Natural killer cell (primary cell): Measurements from ENCODE around the gene ATP8B1. TPM values are rescaled to one million over a fixed set of nuclear protein-coding genes. Genes with fewer than 3 reads are reported as not detected.
A peak's percentile ranks its signal among the peaks of the same experiment; 100 is the strongest.

ENCODE experiments used
- ATAC-seq, 3 donors: fragments of 150-1000 bp in 2 of 3; fragments of 200-7000 bp in 1 of 3; cut with Tn5 transposase; 1 replicate in 1 of 3; 2 replicates in 2 of 3; pipeline ENCODE4 v1.10.0; 2021; ENCODE audit warnings: mild to moderate bottlenecking in 2 of 3, moderate library complexity in 2 of 3
- DNase-seq, 2 donors: peaks; one replicate each; pipeline versions ENCODE4 v3.0.0 to v3.0.0-alpha.2; 2013 to 2021; ENCODE audit warnings: mixed read lengths in 1 of 2
- H3K27ac ChIP-seq: one replicate; pipeline ENCODE4 v1.5.1; 2013; ENCODE audit warnings: mild to moderate bottlenecking, low read length
- H3K27me3 ChIP-seq: one replicate; pipeline ENCODE4 v1.6.1; 2013; ENCODE audit warnings: low read length; ENCODE audit not compliant: control insufficient read depth, insufficient read depth
- H3K36me3 ChIP-seq: one replicate; pipeline ENCODE4 v1.6.1; 2013; ENCODE audit warnings: low read length; ENCODE audit not compliant: control insufficient read depth, insufficient read depth
- H3K4me1 ChIP-seq: one replicate; pipeline ENCODE4 v1.6.1; 2013; ENCODE audit warnings: low read length; ENCODE audit not compliant: control insufficient read depth, insufficient read depth
- H3K4me3 ChIP-seq: one replicate; pipeline ENCODE4 v1.5.1; 2013; ENCODE audit warnings: low read length
- H3K9me3 ChIP-seq: one replicate; pipeline ENCODE4 v1.6.1; 2013; ENCODE audit warnings: low read length; ENCODE audit not compliant: control insufficient read depth, insufficient read depth
- H3K27ac Mint-ChIP-seq, 2 donors: one replicate each; pipeline ENCODE4 v1.8.0; 2022; ENCODE audit warnings: mild to moderate bottlenecking in 2 of 2, mixed read lengths in 2 of 2, moderate library complexity in 1 of 2
- H3K27me3 Mint-ChIP-seq, 2 donors: one replicate each; pipeline ENCODE4 v1.8.0; 2022; ENCODE audit warnings: low read depth in 2 of 2, mixed read lengths in 2 of 2
- H3K36me3 Mint-ChIP-seq: one replicate; pipeline ENCODE4 v1.8.0; 2022; ENCODE audit warnings: mixed read lengths
- H3K4me1 Mint-ChIP-seq, 2 donors: one replicate each; pipeline ENCODE4 v1.8.0; 2022; ENCODE audit warnings: mixed read lengths in 2 of 2
- H3K4me3 Mint-ChIP-seq: one replicate; pipeline ENCODE4 v1.8.0; 2022; ENCODE audit warnings: mild to moderate bottlenecking, moderate library complexity, mixed read lengths
- H3K9me3 Mint-ChIP-seq, 2 donors: one replicate each; pipeline ENCODE4 v1.8.0; 2022; ENCODE audit warnings: mixed read lengths in 2 of 2
- CTCF ChIP-seq: fragments of 200-600 bp; IDR thresholded peaks from one replicate; pipeline ENCODE4 v1.8.0; 2022; ENCODE audit warnings: antibody characterized with exemption
- WGBS: methylation state at CpG from one replicate; pipeline ENCODE4 v1.1.7; 2013; ENCODE audit warnings: missing lambda C conversion rate; ENCODE audit not compliant: insufficient coverage; 5-methylcytosine and 5-hydroxymethylcytosine counted together
- intact Hi-C: fragments of 100-400 bp; cut with micrococcal nuclease; formaldehyde crosslinking; loops from one replicate; pipeline ENCODE4 v1.14.2; 2022
- total RNA-seq, 4 donors: library from RNA; stranded (reverse); fragments of 120-200 nt in 1 of 4; gene quantifications; one replicate each; pipeline versions ENCODE4 v1.2.3 to v1.2.4, GENCODE V29; 2013 to 2022

Gene ATP8B1
- total RNA-seq, 3 donors from 2014 or later (not counting 1 experiment from before 2014, with no cell fraction given) = not detected

GRCh38 chr18:57619876-57620275 lies 183.2 kb downstream of the ATP8B1 start:
- peak overlapping the region; percentile 97 for H3K27ac Mint-ChIP-seq
- Histone ChIP-seq H3K4me3 (no peak overlapping the region), H3K27ac (no peak overlapping the region), H3K9me3 (no peaks in the 10 kb centered on the region), H3K36me3 (peaks cover 10% of the 10 kb centered on the region), H3K4me1 (peaks cover 9% of the 10 kb centered on the region), H3K27me3 (no peaks in the 10 kb centered on the region)
- H3K36me3 Mint-ChIP-seq = peaks cover 7% of the 10 kb centered on the region
- peaks cover 13 to 24% of the 10 kb centered on the region in 2 donors for H3K4me1 Mint-ChIP-seq
- ATAC-seq = no peak
- H3K9me3 Mint-ChIP-seq = no peaks in the 10 kb centered on the region
- no peak for TF ChIP-seq CTCF
- 99% methylated on average over 3 of the region's 3 CpGs for WGBS
- H3K4me3 Mint-ChIP-seq = peak overlapping the region; percentile 31
- DNase-seq = no peak
- intact Hi-C loops = loop anchor here (2.0 to 10.0 kb wide), 2 partner anchors 33 to 965 kb away; partner anchors contain the start of genes FECH and WDR7
- H3K27me3 Mint-ChIP-seq = no peaks in the 10 kb centered on the region

- no peak overlapping the region for H3K27ac Mint-ChIP-seq
- no peaks in the 10 kb centered on the region for H3K9me3 Mint-ChIP-seq
- TF ChIP-seq CTCF = no peak
- Histone ChIP-seq H3K4me1 (peaks cover 9% of the 10 kb centered on the region), H3K4me3 (no peak overlapping the region), H3K9me3 (no peaks in the 10 kb centered on the region), H3K36me3 (peaks cover 12% of the 10 kb centered on the region), H3K27ac (no peak overlapping the region), H3K27me3 (no peaks in the 10 kb centered on the region)
- no peaks in the 10 kb centered on the region for H3K27me3 Mint-ChIP-seq
- H3K4me1 Mint-ChIP-seq = peaks cover 13 to 24% of the 10 kb centered on the region in 2 donors
- ATAC-seq (no peak), DNase-seq (no peak)
- 73% methylated on average over 2 of the region's 3 CpGs for WGBS
- intact Hi-C loops = no loop called here
- H3K36me3 Mint-ChIP-seq = peaks cover 8% of the 10 kb centered on the region
- H3K4me3 Mint-ChIP-seq = no peak overlapping the region
These were observed 184.2 kb downstream of the ATP8B1 start for GRCh38 chr18:57618910-57619309.

- ATAC-seq = no peak
- Mint-ChIP-seq H3K4me3 (no peak overlapping the region), H3K9me3 (no peaks in the 10 kb centered on the region), H3K27me3 (no peaks in the 10 kb centered on the region), H3K27ac (no peak overlapping the region), H3K36me3 (peaks cover 37% of the 10 kb centered on the region), H3K4me1 (no peaks in the 10 kb centered on the region)
- Histone ChIP-seq H3K27me3 (no peaks in the 10 kb centered on the region), H3K36me3 (peaks cover 76% of the 10 kb centered on the region), H3K4me1 (no peaks in the 10 kb centered on the region), H3K4me3 (no peak overlapping the region), H3K27ac (no peak overlapping the region), H3K9me3 (no peaks in the 10 kb centered on the region)
- 100% methylated on average over 1 of the region's 1 CpG for WGBS
- intact Hi-C loops = no loop called here
- no peak for TF ChIP-seq CTCF
- no peak for DNase-seq
These were observed 199.2 kb downstream of the ATP8B1 start for GRCh38 chr18:57603871-57604270.

Other genes with a start within 250 kb of the ATP8B1 start
- gene FECH, start 216.6 kb downstream of the ATP8B1 start, total RNA-seq = 10 to 100 TPM; 13.9 to 22.0 (median 20.6) TPM
- 10 to 100 TPM; 82.2 to 88.8 (median 84.1) TPM for gene NARS1, start 181.5 kb downstream of the ATP8B1 start, total RNA-seq
- 10 to 100 TPM in 2 of 3 donors, 1 to 10 TPM in 1; 3.4 to 15.3 (median 14.3) TPM for gene NEDD4L, start 240.9 kb upstream of the ATP8B1 start, total RNA-seq